Activated CD8-positive, alpha-beta memory T cell treated with anti-CD3 and anti-CD28 coated beads, Interleukin-2, amount 10 ng/mL, durations not matched to agents 7 days and 5 days (primary cell): Measurements from ENCODE around the gene TRAIP. TPM values are rescaled to one million over a fixed set of nuclear protein-coding genes. Genes with fewer than 3 reads are reported as not detected.

Source experiments
- ATAC-seq: fragments of 150-1000 bp; cut with Tn5 transposase; one replicate; pipeline ENCODE4 v1.10.0; 2021; ENCODE audit warnings: moderate library complexity
- CTCF ChIA-PET: fragments of 350-600 bp; sonication (Branson Sonifier 250); formaldehyde crosslinking; loops from one replicate; lab custom pipeline; 2021; ENCODE audit warnings: antibody characterized with exemption; lab: Charles Lee
- DNase-seq: peaks from one replicate; pipeline ENCODE4 v3.0.0-alpha.2; 2020
- H3K27ac Mint-ChIP-seq: one replicate; pipeline ENCODE4 v1.8.0; 2021; ENCODE audit warnings: mild to moderate bottlenecking, mixed read lengths
- H3K27me3 Mint-ChIP-seq: one replicate; pipeline ENCODE4 v1.8.0; 2021; ENCODE audit warnings: mixed read lengths
- H3K36me3 Mint-ChIP-seq: one replicate; pipeline ENCODE4 v1.8.0; 2021; ENCODE audit warnings: mild to moderate bottlenecking, mixed read lengths
- H3K4me1 Mint-ChIP-seq: one replicate; pipeline ENCODE4 v1.8.0; 2021; ENCODE audit warnings: mixed read lengths
- H3K4me3 Mint-ChIP-seq: one replicate; pipeline ENCODE4 v1.8.0; 2021; ENCODE audit warnings: mild to moderate bottlenecking, moderate library complexity, mixed read lengths
- H3K9me3 Mint-ChIP-seq: one replicate; pipeline ENCODE4 v1.8.0; 2022; ENCODE audit warnings: low read depth, mixed read lengths
- microRNA-seq: library from miRNA; unstranded; fragments of <30 nt; microRNA quantifications from one replicate; pipeline ENCODE4 v1.2.0, GENCODE V29; 2022
- total RNA-seq, 2 experiments: library from RNA; stranded (reverse); gene quantifications; one replicate each; pipeline ENCODE4 v1.2.3, GENCODE V29; 2021

TRAIP gene
- total RNA-seq, 2 experiments from 2014 or later: 27.3 to 32.0 TPM

DNA sequence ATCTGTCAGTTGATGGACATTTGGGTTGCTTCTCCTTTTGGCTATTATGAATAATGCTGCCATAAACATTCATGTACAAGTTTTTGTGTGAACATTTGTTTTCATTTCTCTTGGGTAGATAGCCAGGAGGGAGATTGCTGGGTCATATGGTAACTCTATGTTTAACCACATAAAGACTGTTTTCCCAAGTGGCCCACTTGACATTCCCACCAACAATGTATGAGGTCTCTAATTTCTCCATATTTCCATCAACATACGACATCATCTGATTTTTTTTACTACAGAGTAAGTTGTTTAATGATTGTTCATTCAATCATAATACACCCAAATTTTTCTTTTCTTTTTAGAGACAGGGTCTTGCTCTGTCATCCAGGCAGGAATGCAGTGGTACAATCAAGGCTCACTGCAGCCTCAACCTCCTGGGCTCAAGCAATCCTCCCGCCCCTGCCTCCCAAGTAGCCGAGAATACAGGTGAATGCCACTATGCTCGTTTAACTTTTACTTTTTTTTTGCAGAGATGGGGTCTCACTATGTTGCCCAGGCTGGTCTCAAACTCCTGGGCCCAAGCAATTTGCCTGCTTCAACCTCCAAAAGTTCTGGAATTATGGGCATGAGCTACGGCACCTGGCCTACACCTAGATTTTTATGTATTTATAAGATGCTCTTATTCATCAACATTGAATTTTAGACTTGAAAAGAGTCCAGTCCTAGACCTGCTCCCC is 76.8 kb downstream of the TRAIP start:
- no peak for ATAC-seq
- Mint-ChIP-seq H3K36me3 (peaks cover 31% of the 10 kb centered on the region), H3K27me3 (no peaks in the 10 kb centered on the region), H3K4me3 (no peak overlapping the region), H3K27ac (no peak overlapping the region), H3K9me3 (no peaks in the 10 kb centered on the region), H3K4me1 (peaks cover 26% of the 10 kb centered on the region)
- CTCF ChIA-PET: interaction anchor here (0.8 kb wide), 1 partner anchor 23 kb away, joined by 3 read pairs; no protein-coding TSS in a partner anchor
- DNase-seq: no peak

Small RNA genes within 50 kb of the gene (microRNA-seq; reads per million reads assigned to microRNA genes)
- 1.7 reads per million for gene MIR5193

Other genes starting within 250 kb of the TRAIP start
- gene APEH, start 182.2 kb downstream of the TRAIP start, total RNA-seq: 100 to 1,000 TPM; 150 to 172 TPM
- gene MST1, start 167.1 kb downstream of the TRAIP start, total RNA-seq: 1 to 10 TPM; 7.3 to 9.3 TPM
- gene RNF123, start 167.0 kb downstream of the TRAIP start, total RNA-seq: 10 to 100 TPM; 50.0 to 58.9 TPM
- 1 to 10 TPM in 1 of 2 experiments, under 1 TPM in 1; 0.19 to 1.2 TPM for gene AMIGO3, start 136.9 kb downstream of the TRAIP start, total RNA-seq
- 10 to 100 TPM; 46.6 to 47.9 TPM for gene GMPPB, start 132.6 kb downstream of the TRAIP start, total RNA-seq
- gene IP6K1, start 70.0 kb downstream of the TRAIP start, total RNA-seq: 10 to 100 TPM; 38.3 to 41.0 TPM
- under 1 TPM in 1 of 2 experiments, not detected in 1; 0.16 TPM for gene CDHR4, start 56.7 kb downstream of the TRAIP start, total RNA-seq
- gene INKA1, start 53.3 kb downstream of the TRAIP start, total RNA-seq: under 1 TPM; 0.73 to 0.85 TPM
- 100 to 1,000 TPM; 149 to 212 TPM for gene UBA7, start 42.6 kb downstream of the TRAIP start, total RNA-seq
- gene CAMKV, start 13.3 kb upstream of the TRAIP start, total RNA-seq: not detected
- gene MST1R, start 47.3 kb upstream of the TRAIP start, total RNA-seq: 1 to 10 TPM; 1.2 to 2.5 TPM
- gene MON1A, start 73.2 kb upstream of the TRAIP start, total RNA-seq: 10 to 100 TPM; 13.0 to 15.8 TPM
- gene RBM6, start 83.6 kb upstream of the TRAIP start, total RNA-seq: 100 to 1,000 TPM; 108 to 142 TPM
- 100 to 1,000 TPM; 176 to 202 TPM for gene RBM5, start 232.4 kb upstream of the TRAIP start, total RNA-seq